WTC11 (cell line): ENCODE measurements around the gene OSBPL5. TPM values are rescaled to one million over a fixed set of nuclear protein-coding genes. Genes with fewer than 3 reads are reported as not detected.

Experiments used
- ATAC-seq: fragments of 200-7000 bp; cut with Tn5 transposase; 2 replicates; pipeline ENCODE4 v1.10.0; 2021; ENCODE audit warnings: mild to moderate bottlenecking, moderate library complexity
- CTCF ChIA-PET: fragments of 300-600 bp; sonication (Branson Sonifier 250); formaldehyde crosslinking; loops from one replicate; lab custom pipeline; 2021; ENCODE audit warnings: antibody characterized with exemption; lab: Charles Lee
- POLR2A ChIA-PET: fragments of 350-600 bp; sonication (Branson Sonifier 250); formaldehyde crosslinking; loops from one replicate; lab custom pipeline; 2021; ENCODE audit warnings: antibody characterized with exemption; lab: Charles Lee
- DNase-seq: peaks from one replicate; pipeline ENCODE4 v3.0.0; 2021; ENCODE audit warnings: low spot score
- H3K27ac Mint-ChIP-seq: 2 replicates; pipeline ENCODE4 v1.8.0; 2021; ENCODE audit warnings: mixed read lengths
- H3K27me3 Mint-ChIP-seq: 2 replicates; pipeline ENCODE4 v1.8.0; 2021; ENCODE audit warnings: low read depth, mild to moderate bottlenecking, moderate library complexity, mixed read lengths
- H3K36me3 Mint-ChIP-seq: 2 replicates; pipeline ENCODE4 v1.8.0; 2021; ENCODE audit warnings: mixed read lengths
- H3K4me1 Mint-ChIP-seq: 2 replicates; pipeline ENCODE4 v1.8.0; 2022; ENCODE audit warnings: mixed read lengths
- H3K4me3 Mint-ChIP-seq: 2 replicates; pipeline ENCODE4 v1.8.0; 2021; ENCODE audit warnings: mild to moderate bottlenecking, moderate library complexity, mixed read lengths
- H3K9me3 Mint-ChIP-seq: 2 replicates; pipeline ENCODE4 v1.8.0; 2021; ENCODE audit warnings: mixed read lengths
- CREB1 ChIP-seq: sonication (generic); formaldehyde crosslinking; IDR thresholded peaks from 2 replicates; pipeline ENCODE4 v1.8.0; 2023; ENCODE audit warnings: mild to moderate bottlenecking, missing genetic modification reagents
- FOXK1 ChIP-seq: sonication (generic); formaldehyde crosslinking; IDR thresholded peaks from 2 replicates; pipeline ENCODE4 v1.8.0; 2022; ENCODE audit warnings: mild to moderate bottlenecking, moderate library complexity, missing genetic modification reagents
- GRHL2 ChIP-seq: fragments of 250-450 bp; sonication (Bioruptor Pico); IDR thresholded peaks from 2 replicates; pipeline ENCODE4 v1.8.0; 2022; ENCODE audit warnings: mild to moderate bottlenecking, moderate library complexity; ENCODE audit not compliant: insufficient replicate concordance, severe bottlenecking
- GTF2I ChIP-seq: fragments of 250-450 bp; sonication (Bioruptor Pico); conservative IDR thresholded peaks from 2 replicates; pipeline ENCODE4 v1.4.0; 2021; ENCODE audit warnings: mild to moderate bottlenecking
- KAT7 ChIP-seq: sonication (generic); formaldehyde crosslinking; IDR thresholded peaks from 2 replicates; pipeline ENCODE4 v1.8.1; 2023; ENCODE audit warnings: missing genetic modification reagents, mild to moderate bottlenecking, borderline replicate concordance
- MYBL2 ChIP-seq: sonication (generic); formaldehyde crosslinking; IDR thresholded peaks from 2 replicates; pipeline ENCODE4 v1.8.1; 2023; ENCODE audit warnings: mild to moderate bottlenecking, moderate library complexity, missing genetic modification reagents
- SMAD4 ChIP-seq: sonication (generic); formaldehyde crosslinking; IDR thresholded peaks from 2 replicates; pipeline ENCODE4 v1.8.0; 2022; ENCODE audit warnings: mild to moderate bottlenecking, missing genetic modification reagents
- TEAD1 ChIP-seq: sonication (generic); formaldehyde crosslinking; IDR thresholded peaks from 2 replicates; pipeline ENCODE4 v1.8.0; 2022; ENCODE audit warnings: mild to moderate bottlenecking, missing genetic modification reagents
- ZNF263 ChIP-seq: sonication (generic); formaldehyde crosslinking; IDR thresholded peaks from 2 replicates; pipeline ENCODE4 v1.8.1; 2022; ENCODE audit warnings: low read depth, mild to moderate bottlenecking, moderate library complexity, missing genetic modification reagents
- total RNA-seq: library from RNA; stranded (reverse); gene quantifications from 3 replicates; pipeline ENCODE4 v1.2.3, GENCODE V29; 2021
- TF ChIP-seq, protein P1 (sequence below): sonication (generic); formaldehyde crosslinking; IDR thresholded peaks from 2 replicates; pipeline ENCODE4 v1.8.1; 2022; ENCODE audit warnings: low read depth, mild to moderate bottlenecking, moderate library complexity, missing genetic modification reagents, borderline replicate concordance
- TF ChIP-seq, protein P2 (sequence below): sonication (generic); formaldehyde crosslinking; IDR thresholded peaks from 2 replicates; pipeline ENCODE4 v1.8.1; 2023; ENCODE audit warnings: mild to moderate bottlenecking, missing genetic modification reagents, moderate library complexity
- TF ChIP-seq, protein P3 (sequence below): fragments of 250-450 bp; sonication (Bioruptor Pico); IDR thresholded peaks from 2 replicates; pipeline ENCODE4 v1.9.0; 2021; ENCODE audit warnings: mild to moderate bottlenecking, borderline replicate concordance
- TF ChIP-seq, protein P4 (sequence below): sonication (generic); formaldehyde crosslinking; IDR thresholded peaks from 2 replicates; pipeline ENCODE4 v1.8.1; 2023; ENCODE audit warnings: mild to moderate bottlenecking, missing genetic modification reagents
- TF ChIP-seq, protein P5 (sequence below): sonication (generic); formaldehyde crosslinking; IDR thresholded peaks from 2 replicates; pipeline ENCODE4 v1.8.0; 2022; ENCODE audit warnings: mild to moderate bottlenecking, missing genetic modification reagents
- TF ChIP-seq, protein P6 (sequence below): sonication (generic); formaldehyde crosslinking; IDR thresholded peaks from 2 replicates; pipeline ENCODE4 v1.8.1; 2023; ENCODE audit warnings: mild to moderate bottlenecking, missing genetic modification reagents, borderline replicate concordance

The OSBPL5 gene
- total RNA-seq, 1 experiment from 2014 or later: 17.7 TPM

- TF ChIP-seq, protein P1, sequence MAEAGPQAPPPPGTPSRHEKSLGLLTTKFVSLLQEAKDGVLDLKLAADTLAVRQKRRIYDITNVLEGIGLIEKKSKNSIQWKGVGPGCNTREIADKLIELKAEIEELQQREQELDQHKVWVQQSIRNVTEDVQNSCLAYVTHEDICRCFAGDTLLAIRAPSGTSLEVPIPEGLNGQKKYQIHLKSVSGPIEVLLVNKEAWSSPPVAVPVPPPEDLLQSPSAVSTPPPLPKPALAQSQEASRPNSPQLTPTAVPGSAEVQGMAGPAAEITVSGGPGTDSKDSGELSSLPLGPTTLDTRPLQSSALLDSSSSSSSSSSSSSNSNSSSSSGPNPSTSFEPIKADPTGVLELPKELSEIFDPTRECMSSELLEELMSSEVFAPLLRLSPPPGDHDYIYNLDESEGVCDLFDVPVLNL (CRISPR knock-in tag): no peak
- TF ChIP-seq, protein P2, sequence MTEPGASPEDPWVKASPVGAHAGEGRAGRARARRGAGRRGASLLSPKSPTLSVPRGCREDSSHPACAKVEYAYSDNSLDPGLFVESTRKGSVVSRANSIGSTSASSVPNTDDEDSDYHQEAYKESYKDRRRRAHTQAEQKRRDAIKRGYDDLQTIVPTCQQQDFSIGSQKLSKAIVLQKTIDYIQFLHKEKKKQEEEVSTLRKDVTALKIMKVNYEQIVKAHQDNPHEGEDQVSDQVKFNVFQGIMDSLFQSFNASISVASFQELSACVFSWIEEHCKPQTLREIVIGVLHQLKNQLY (CRISPR knock-in tag): no peak
- TF ChIP-seq SMAD4 (CRISPR knock-in tag): no peak
- TF ChIP-seq GRHL2 (CRISPR knock-in tag): no peak
- TF ChIP-seq, protein P3, sequence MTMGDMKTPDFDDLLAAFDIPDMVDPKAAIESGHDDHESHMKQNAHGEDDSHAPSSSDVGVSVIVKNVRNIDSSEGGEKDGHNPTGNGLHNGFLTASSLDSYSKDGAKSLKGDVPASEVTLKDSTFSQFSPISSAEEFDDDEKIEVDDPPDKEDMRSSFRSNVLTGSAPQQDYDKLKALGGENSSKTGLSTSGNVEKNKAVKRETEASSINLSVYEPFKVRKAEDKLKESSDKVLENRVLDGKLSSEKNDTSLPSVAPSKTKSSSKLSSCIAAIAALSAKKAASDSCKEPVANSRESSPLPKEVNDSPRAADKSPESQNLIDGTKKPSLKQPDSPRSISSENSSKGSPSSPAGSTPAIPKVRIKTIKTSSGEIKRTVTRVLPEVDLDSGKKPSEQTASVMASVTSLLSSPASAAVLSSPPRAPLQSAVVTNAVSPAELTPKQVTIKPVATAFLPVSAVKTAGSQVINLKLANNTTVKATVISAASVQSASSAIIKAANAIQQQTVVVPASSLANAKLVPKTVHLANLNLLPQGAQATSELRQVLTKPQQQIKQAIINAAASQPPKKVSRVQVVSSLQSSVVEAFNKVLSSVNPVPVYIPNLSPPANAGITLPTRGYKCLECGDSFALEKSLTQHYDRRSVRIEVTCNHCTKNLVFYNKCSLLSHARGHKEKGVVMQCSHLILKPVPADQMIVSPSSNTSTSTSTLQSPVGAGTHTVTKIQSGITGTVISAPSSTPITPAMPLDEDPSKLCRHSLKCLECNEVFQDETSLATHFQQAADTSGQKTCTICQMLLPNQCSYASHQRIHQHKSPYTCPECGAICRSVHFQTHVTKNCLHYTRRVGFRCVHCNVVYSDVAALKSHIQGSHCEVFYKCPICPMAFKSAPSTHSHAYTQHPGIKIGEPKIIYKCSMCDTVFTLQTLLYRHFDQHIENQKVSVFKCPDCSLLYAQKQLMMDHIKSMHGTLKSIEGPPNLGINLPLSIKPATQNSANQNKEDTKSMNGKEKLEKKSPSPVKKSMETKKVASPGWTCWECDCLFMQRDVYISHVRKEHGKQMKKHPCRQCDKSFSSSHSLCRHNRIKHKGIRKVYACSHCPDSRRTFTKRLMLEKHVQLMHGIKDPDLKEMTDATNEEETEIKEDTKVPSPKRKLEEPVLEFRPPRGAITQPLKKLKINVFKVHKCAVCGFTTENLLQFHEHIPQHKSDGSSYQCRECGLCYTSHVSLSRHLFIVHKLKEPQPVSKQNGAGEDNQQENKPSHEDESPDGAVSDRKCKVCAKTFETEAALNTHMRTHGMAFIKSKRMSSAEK (CRISPR knock-in tag): no peak
Observed at GRCh38 chr11:3080104-3080503, 85.0 kb downstream of the OSBPL5 start (continued).

DNA sequence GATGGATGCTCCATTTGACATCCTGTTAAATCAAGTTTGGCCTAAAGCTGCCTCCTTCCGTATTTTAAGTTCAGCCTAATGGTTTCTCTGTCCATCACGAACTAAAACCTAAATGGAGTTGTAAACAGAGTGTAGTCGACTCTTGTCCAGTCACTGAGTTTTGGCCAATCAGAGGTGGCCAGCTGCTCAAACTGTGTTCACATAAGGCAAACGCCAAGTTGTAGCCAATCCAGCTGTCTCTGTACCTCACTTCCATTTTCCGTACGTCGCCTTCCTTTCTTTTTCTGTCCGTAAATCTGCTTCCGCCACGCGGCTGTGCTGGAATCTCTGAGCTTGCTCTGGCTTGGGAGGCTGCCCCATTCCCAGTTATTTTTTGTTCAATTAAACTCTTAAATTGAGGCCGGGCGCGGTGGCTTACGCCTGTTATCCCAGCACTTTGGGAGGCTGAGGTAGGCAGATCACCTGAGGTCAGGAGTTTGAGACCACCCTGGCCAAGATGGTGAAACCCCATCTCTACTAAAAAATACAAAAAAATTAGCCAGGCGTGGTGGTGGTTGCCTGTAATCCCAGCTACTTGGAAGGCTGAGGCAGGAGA is 87.2 kb downstream of the OSBPL5 start:
- Mint-ChIP-seq H3K4me1 (0 out of 2 replicates have a peak, but pooled peaks cover 4% of the 10 kb centered on the region), H3K36me3 (no peaks in the 10 kb centered on the region), H3K9me3 (no peaks in the 10 kb centered on the region), H3K27ac (no peak overlapping the region), H3K4me3 (no peak overlapping the region), H3K27me3 (peaks cover 3% of the 10 kb centered on the region; the same call in 1 of the 2 replicates)
- TF ChIP-seq, protein P4, sequence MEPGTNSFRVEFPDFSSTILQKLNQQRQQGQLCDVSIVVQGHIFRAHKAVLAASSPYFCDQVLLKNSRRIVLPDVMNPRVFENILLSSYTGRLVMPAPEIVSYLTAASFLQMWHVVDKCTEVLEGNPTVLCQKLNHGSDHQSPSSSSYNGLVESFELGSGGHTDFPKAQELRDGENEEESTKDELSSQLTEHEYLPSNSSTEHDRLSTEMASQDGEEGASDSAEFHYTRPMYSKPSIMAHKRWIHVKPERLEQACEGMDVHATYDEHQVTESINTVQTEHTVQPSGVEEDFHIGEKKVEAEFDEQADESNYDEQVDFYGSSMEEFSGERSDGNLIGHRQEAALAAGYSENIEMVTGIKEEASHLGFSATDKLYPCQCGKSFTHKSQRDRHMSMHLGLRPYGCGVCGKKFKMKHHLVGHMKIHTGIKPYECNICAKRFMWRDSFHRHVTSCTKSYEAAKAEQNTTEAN (CRISPR knock-in tag): no peak
- TF ChIP-seq KAT7 (CRISPR knock-in tag) (no peak), ZNF263 (no peak), FOXK1 (no peak)
- TF ChIP-seq, protein P1 (CRISPR knock-in tag): no peak
- ATAC-seq: no peak
- POLR2A ChIA-PET: no interaction called here
- CTCF ChIA-PET: interaction anchor here (0.9 to 2.2 kb wide), 3 partner anchors 10 to 41 kb away, joined by 3 to 14 read pairs (median 3); no protein-coding TSS in a partner anchor
- DNase-seq: no peak

DNA sequence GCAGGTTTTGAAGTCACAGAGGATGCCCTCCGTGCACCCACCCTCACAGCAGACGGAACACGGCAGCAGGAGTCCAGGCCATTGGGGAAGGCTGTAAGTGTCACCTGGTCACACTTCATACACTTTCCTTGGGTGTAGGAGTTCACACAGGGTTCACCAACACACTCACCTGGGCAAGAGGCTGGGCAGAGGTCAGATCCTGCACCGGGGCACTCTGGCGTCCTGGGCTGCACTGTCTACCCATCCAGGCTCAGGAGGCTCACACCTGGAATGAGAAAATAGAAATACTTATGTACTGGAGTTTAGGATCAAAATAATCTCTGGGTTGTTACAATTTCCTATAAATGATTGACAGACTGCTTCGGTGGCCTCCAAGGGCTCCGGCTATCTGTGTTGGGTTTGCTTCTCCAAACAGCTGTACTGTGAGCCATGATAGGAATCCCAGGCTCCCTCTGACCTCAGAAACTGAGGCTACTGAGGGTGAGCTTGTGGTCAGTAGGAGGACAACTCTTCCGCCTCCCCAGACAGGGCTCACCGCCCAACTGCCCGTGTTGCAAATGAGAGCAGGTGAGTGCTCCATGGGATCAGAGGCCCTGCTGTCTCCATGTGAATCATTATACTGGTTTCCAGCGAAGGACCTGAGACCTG is 87.8 kb downstream of the OSBPL5 start:
- ChIA-PET POLR2A (no interaction called here), CTCF (interaction anchor here (0.9 to 2.2 kb wide), 3 partner anchors 11 to 40 kb away, joined by 3 to 14 read pairs (median 3); no protein-coding TSS in a partner anchor)
- H3K36me3 Mint-ChIP-seq: no peaks in the 10 kb centered on the region
- no peak overlapping the region for H3K4me3 Mint-ChIP-seq
- H3K9me3 Mint-ChIP-seq: no peaks in the 10 kb centered on the region
- H3K4me1 Mint-ChIP-seq: 0 out of 2 replicates have a peak, but pooled peaks cover 4% of the 10 kb centered on the region
- H3K27ac Mint-ChIP-seq: no peak overlapping the region
- no peak for ATAC-seq
- no peaks in the 10 kb centered on the region; the same call in 1 of the 2 replicates for H3K27me3 Mint-ChIP-seq
- DNase-seq: no peak
- TF ChIP-seq GTF2I (CRISPR knock-in tag): no peak
- TF ChIP-seq, protein P5, sequence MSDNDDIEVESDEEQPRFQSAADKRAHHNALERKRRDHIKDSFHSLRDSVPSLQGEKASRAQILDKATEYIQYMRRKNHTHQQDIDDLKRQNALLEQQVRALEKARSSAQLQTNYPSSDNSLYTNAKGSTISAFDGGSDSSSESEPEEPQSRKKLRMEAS (CRISPR knock-in tag): no peak
- no peak for TF ChIP-seq MYBL2
- no peak for TF ChIP-seq CREB1 (CRISPR knock-in tag)
- TF ChIP-seq, protein P6, sequence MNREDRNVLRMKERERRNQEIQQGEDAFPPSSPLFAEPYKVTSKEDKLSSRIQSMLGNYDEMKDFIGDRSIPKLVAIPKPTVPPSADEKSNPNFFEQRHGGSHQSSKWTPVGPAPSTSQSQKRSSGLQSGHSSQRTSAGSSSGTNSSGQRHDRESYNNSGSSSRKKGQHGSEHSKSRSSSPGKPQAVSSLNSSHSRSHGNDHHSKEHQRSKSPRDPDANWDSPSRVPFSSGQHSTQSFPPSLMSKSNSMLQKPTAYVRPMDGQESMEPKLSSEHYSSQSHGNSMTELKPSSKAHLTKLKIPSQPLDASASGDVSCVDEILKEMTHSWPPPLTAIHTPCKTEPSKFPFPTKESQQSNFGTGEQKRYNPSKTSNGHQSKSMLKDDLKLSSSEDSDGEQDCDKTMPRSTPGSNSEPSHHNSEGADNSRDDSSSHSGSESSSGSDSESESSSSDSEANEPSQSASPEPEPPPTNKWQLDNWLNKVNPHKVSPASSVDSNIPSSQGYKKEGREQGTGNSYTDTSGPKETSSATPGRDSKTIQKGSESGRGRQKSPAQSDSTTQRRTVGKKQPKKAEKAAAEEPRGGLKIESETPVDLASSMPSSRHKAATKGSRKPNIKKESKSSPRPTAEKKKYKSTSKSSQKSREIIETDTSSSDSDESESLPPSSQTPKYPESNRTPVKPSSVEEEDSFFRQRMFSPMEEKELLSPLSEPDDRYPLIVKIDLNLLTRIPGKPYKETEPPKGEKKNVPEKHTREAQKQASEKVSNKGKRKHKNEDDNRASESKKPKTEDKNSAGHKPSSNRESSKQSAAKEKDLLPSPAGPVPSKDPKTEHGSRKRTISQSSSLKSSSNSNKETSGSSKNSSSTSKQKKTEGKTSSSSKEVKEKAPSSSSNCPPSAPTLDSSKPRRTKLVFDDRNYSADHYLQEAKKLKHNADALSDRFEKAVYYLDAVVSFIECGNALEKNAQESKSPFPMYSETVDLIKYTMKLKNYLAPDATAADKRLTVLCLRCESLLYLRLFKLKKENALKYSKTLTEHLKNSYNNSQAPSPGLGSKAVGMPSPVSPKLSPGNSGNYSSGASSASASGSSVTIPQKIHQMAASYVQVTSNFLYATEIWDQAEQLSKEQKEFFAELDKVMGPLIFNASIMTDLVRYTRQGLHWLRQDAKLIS: no peak
- no peak for TF ChIP-seq ZNF263
- no peak for TF ChIP-seq TEAD1
